Common myeloid progenitor, CD34-positive (primary cell): ENCODE measurements around the gene RNF166. TPM values are rescaled to one million over a fixed set of nuclear protein-coding genes. Genes with fewer than 3 reads are reported as not detected.
A peak's percentile ranks its signal among the peaks of the same experiment; 100 is the strongest.

ENCODE experiments used
- CTCF ChIA-PET: fragments of 350-600 bp; sonication (Branson Sonifier 250); formaldehyde crosslinking; loops from one replicate; lab custom pipeline; 2021; ENCODE audit warnings: antibody characterized with exemption; lab: Charles Lee
- POLR2A ChIA-PET: fragments of 350-600 bp; sonication (Branson Sonifier 250); formaldehyde crosslinking; loops from one replicate; lab custom pipeline; 2021; ENCODE audit warnings: antibody characterized with exemption; lab: Charles Lee
- DNase-seq, 3 donors: peaks; one replicate each; pipeline versions ENCODE4 v3.0.0 to v3.0.0-alpha.2; 2013
- H3K27ac ChIP-seq, 2 experiments: 1 replicate in 1 of 2; 2 replicates in 1 of 2; pipeline ENCODE4 v1.7.0; 2013; ENCODE audit warnings: inconsistent platforms in 2 of 2, low read length in 2 of 2, mild to moderate bottlenecking in 2 of 2, low read depth in 1 of 2, moderate library complexity in 1 of 2; ENCODE audit not compliant: severe bottlenecking in 2 of 2, insufficient read depth in 1 of 2, poor library complexity in 1 of 2
- H3K27me3 ChIP-seq, 5 experiments: replicated peaks in 2 of 5; 1 replicate in 3 of 5; 2 replicates in 2 of 5; pipeline versions ENCODE4 v1.6.1 to v1.7.0; 2013; ENCODE audit warnings: low read length in 4 of 5, mild to moderate bottlenecking in 2 of 5, moderate library complexity in 2 of 5, inconsistent platforms in 1 of 5; ENCODE audit not compliant: insufficient read depth in 5 of 5, control insufficient read depth in 4 of 5
- H3K36me3 ChIP-seq, 4 experiments: 1 replicate in 2 of 4; 2 replicates in 2 of 4; pipeline versions ENCODE4 v1.6.1 to v1.7.0; 2013; ENCODE audit warnings: low read length in 3 of 4, control low read depth in 1 of 4, mild to moderate bottlenecking in 1 of 4; ENCODE audit not compliant: control insufficient read depth in 4 of 4, insufficient read depth in 4 of 4
- H3K4me1 ChIP-seq, 4 experiments: 1 replicate in 3 of 4; 2 replicates in 1 of 4; pipeline versions ENCODE4 v1.6.1 to v1.7.1; 2013; ENCODE audit warnings: low read length in 3 of 4, mild to moderate bottlenecking in 3 of 4, control low read depth in 1 of 4, inconsistent platforms in 1 of 4, moderate library complexity in 1 of 4; ENCODE audit not compliant: control insufficient read depth in 4 of 4, insufficient read depth in 4 of 4; ENCODE audit errors: control extremely low read depth in 1 of 4
- H3K4me3 ChIP-seq, 7 experiments: 1 replicate in 4 of 7; 2 replicates in 3 of 7; pipeline versions ENCODE4 v1.5.1 to v1.7.0; 2013; ENCODE audit warnings: mild to moderate bottlenecking in 7 of 7, low read length in 6 of 7, moderate library complexity in 6 of 7, inconsistent platforms in 2 of 7, low read depth in 2 of 7, control low read depth in 1 of 7; ENCODE audit not compliant: insufficient read depth in 4 of 7, control insufficient read depth in 1 of 7; ENCODE audit errors: extremely low read depth in 1 of 7
- H3K9me3 ChIP-seq, 5 experiments: 1 replicate in 4 of 5; 2 replicates in 1 of 5; pipeline versions ENCODE4 v1.6.1 to v1.7.1; 2013; ENCODE audit warnings: low read length in 4 of 5, mild to moderate bottlenecking in 2 of 5, inconsistent platforms in 1 of 5, low read depth in 1 of 5, moderate library complexity in 1 of 5; ENCODE audit not compliant: control insufficient read depth in 4 of 5, insufficient read depth in 2 of 5; ENCODE audit errors: control extremely low read depth in 1 of 5
- WGBS: methylation state at CpG from one replicate; pipeline ENCODE4 v1.1.5; 2013; ENCODE audit not compliant: insufficient coverage; 5-methylcytosine and 5-hydroxymethylcytosine counted together
- polyA plus RNA-seq: library from polyadenylated mRNA; unstranded; fragments of 120-200 nt; gene quantifications from one replicate; pipeline ENCODE4 v1.2.1, GENCODE V29; 2013

RNF166 gene
- 26.1 TPM for polyA plus RNA-seq

DNA sequence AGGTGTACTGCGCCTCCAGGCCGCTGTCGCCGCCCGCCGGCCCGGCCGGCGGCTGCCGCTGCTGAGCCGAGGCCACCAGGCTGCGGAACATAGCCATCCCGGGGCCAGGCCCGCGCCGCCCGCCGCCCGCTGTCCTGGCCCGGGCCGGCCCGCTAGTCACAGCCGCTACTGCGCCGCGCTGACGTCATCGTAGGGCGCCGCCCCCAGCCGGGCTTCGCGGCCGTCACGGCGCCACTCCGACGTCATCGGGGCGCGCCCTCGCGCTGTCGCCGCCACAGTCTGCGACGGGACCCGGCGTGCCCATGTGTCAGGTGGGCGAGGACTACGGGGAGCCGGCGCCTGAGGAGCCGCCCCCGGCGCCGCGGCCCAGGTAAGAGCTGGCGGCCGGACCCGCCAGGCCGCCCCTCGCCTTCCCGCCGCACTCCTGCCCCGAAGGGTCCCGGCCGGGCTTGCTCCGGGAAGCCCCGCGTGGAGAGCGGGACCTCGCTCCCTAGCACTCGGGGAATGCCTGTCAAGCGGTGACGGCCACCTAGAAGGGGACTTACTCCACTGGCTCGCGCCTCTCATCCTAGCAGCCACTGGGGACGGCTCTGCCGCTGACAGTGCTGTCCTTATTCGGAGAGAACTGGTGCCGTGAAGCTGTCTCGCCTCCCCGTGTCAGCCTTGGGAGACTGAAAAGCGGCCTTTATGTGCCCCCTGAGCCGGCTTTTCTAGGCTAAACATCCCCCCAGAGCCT, at the start of gene RNF166, which contains the start of gene CTU2:
RNF166 (minus strand) TSS at position 180 of the 736 bp plus-strand sequence; CDS start at position 97, 83 bp downstream.
CTU2 (plus strand) TSS at position 275 of the 736 bp plus-strand sequence; CDS start at position 303, 28 bp downstream.
- Histone ChIP-seq H3K9me3 (no peaks in the 10 kb centered on the region), H3K27me3 (no peaks in the 10 kb centered on the region), H3K36me3 (peaks cover 0 to 34% (median 3%) of the 10 kb centered on the region in 4 experiments), H3K4me1 (peaks cover 9 to 59% (median 55%) of the 10 kb centered on the region in 4 experiments), H3K27ac (peak within 1 kb of the TSS; percentile 40 to 79), H3K4me3 (peak within 1 kb of the TSS; percentile 70 to 93 (median 87))
- WGBS, result under 1% methylated on average over 80 of the region's 86 CpGs
- peak; percentile 88 to 92 (median 91) for DNase-seq
- ChIA-PET CTCF (interaction anchor here (3.0 to 3.4 kb wide), 2 partner anchors 18 to 21 kb away, joined by 11 to 14 read pairs; no protein-coding TSS in a partner anchor), POLR2A (interaction anchor here (0.6 to 1.5 kb wide), 2 partner anchors 14 to 215 kb away, joined by 3 to 6 read pairs; no protein-coding TSS in a partner anchor)

GRCh38 chr16:88754912-88755744, 48.9 kb upstream of the RNF166 start:
- DNase-seq, result peak in 1 of 3 donors; percentile 66
- H3K27me3 ChIP-seq, result no peaks in the 10 kb centered on the region
- POLR2A ChIA-PET, result interaction anchor here (0.5 to 0.8 kb wide), 3 partner anchors 9 to 165 kb away, joined by 4 to 5 read pairs (median 4); no protein-coding TSS in a partner anchor
- peak overlapping the region in 1 of 2 experiments; percentile 34 for H3K27ac ChIP-seq
- peaks cover 0 to 53% (median 19%) of the 10 kb centered on the region in 4 experiments for H3K36me3 ChIP-seq
- CTCF ChIA-PET, result interaction anchor here (0.7 to 7.2 kb wide), 6 partner anchors 7 to 18 kb away, joined by 3 to 53 read pairs (median 5); no protein-coding TSS in a partner anchor
- 91% methylated on average over 40 of the region's 42 CpGs for WGBS
- no peak overlapping the region for H3K4me3 ChIP-seq
- peaks cover 0 to 34% (median 11%) of the 10 kb centered on the region in 4 experiments for H3K4me1 ChIP-seq
- no peaks in the 10 kb centered on the region for H3K9me3 ChIP-seq

DNA sequence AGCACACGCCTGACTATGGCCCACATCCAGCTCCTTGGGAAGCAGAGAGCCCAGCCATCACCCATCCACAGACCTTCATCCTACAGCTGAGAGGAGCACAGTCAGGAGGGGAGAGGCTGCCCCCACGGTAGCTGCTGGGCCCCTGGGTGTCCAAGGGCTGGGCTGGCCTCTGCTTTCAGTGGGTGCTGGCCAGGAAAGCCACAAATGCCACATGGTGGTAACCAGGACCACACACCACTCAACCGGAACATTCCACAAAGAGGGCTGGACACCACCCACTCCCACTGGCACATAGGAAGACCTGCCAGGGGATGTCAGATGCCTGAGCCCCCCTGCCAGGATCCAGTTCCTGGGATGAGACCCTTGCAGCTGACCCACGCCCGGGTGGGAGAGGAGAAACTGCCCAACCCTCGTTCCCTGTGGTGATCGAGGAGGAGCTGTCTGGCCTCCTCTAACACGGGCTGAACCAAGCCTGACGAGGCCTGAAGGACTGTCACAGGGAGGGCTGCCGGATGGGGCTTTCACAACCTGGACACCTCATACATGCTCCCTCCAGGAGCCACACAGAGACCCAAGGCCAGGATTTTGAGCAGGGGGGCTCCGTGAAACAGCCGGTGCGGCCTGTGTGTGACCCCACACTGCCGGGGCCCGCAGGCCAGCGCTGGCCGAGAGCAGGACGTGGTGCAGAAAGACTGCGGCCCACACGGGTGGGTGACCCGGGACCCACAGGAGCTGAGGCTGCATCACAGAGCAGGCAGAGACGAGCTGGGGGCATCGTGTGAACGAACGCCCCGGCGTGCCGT, 48.1 kb upstream of the RNF166 start:
- peaks cover 0 to 28% (median 9%) of the 10 kb centered on the region in 4 experiments for H3K4me1 ChIP-seq
- no peak overlapping the region for H3K4me3 ChIP-seq
- no peaks in the 10 kb centered on the region for H3K27me3 ChIP-seq
- WGBS, result 93% methylated on average over 26 of the region's 28 CpGs
- peak overlapping the region in 1 of 2 experiments; percentile 34 for H3K27ac ChIP-seq
- CTCF ChIA-PET, result interaction anchor here (1.1 to 7.2 kb wide), 7 partner anchors 7 to 27 kb away, joined by 3 to 53 read pairs (median 4); no protein-coding TSS in a partner anchor
- POLR2A ChIA-PET, result interaction anchor here (0.6 to 1.8 kb wide), 2 partner anchors 16 to 164 kb away, joined by 4 to 5 read pairs; no protein-coding TSS in a partner anchor
- no peaks in the 10 kb centered on the region for H3K9me3 ChIP-seq
- peaks cover 0 to 51% (median 18%) of the 10 kb centered on the region in 4 experiments for H3K36me3 ChIP-seq
- no peak for DNase-seq

GRCh38 chr16:88753602-88754001, 47.4 kb upstream of the RNF166 start:
- H3K4me1 ChIP-seq, result peaks cover 0 to 21% (median 8%) of the 10 kb centered on the region in 4 experiments
- peak overlapping the region in 1 of 2 experiments; percentile 34 for H3K27ac ChIP-seq
- peaks cover 0 to 48% (median 14%) of the 10 kb centered on the region in 4 experiments for H3K36me3 ChIP-seq
- WGBS, result 91% methylated on average over 6 of the region's 11 CpGs
- H3K9me3 ChIP-seq, result no peaks in the 10 kb centered on the region
- no peaks in the 10 kb centered on the region for H3K27me3 ChIP-seq
- H3K4me3 ChIP-seq, result no peak overlapping the region
- no peak for DNase-seq
- CTCF ChIA-PET, result interaction anchor here (1.1 to 7.2 kb wide), 7 partner anchors 6 to 28 kb away, joined by 3 to 53 read pairs (median 4); no protein-coding TSS in a partner anchor
- POLR2A ChIA-PET, result interaction anchor here (1.8 kb wide), 1 partner anchor 17 kb away, joined by 5 read pairs; no protein-coding TSS in a partner anchor

GRCh38 chr16:88753191-88753590, 47.0 kb upstream of the RNF166 start:
- Histone ChIP-seq H3K27me3 (no peaks in the 10 kb centered on the region), H3K36me3 (peaks cover 0 to 49% (median 15%) of the 10 kb centered on the region in 4 experiments), H3K4me1 (peaks cover 0 to 17% (median 7%) of the 10 kb centered on the region in 4 experiments), H3K27ac (no peak overlapping the region), H3K4me3 (no peak overlapping the region), H3K9me3 (no peaks in the 10 kb centered on the region)
- WGBS, result 89% methylated on average over 3 of the region's 13 CpGs
- CTCF ChIA-PET, result interaction anchor here (1.1 to 2.9 kb wide), 5 partner anchors 10 to 28 kb away, joined by 3 to 9 read pairs (median 4); no protein-coding TSS in a partner anchor
- no peak for DNase-seq
- POLR2A ChIA-PET, result interaction anchor here (1.8 kb wide), 1 partner anchor 18 kb away, joined by 5 read pairs; no protein-coding TSS in a partner anchor
